NCI-H146 (cell line): Measurements from ENCODE around the gene OR11H12.
"Not testable (repeated sequence)": the region's sequence is repeated elsewhere in the genome, so short reads cannot be mapped to it uniquely, and the experiment has no call there.

Source experiments
- DNase-seq: peaks from one replicate; lab custom pipeline; 2025; lab: John Stamatoyannopoulos, UW

OR11H12 gene, protein sequence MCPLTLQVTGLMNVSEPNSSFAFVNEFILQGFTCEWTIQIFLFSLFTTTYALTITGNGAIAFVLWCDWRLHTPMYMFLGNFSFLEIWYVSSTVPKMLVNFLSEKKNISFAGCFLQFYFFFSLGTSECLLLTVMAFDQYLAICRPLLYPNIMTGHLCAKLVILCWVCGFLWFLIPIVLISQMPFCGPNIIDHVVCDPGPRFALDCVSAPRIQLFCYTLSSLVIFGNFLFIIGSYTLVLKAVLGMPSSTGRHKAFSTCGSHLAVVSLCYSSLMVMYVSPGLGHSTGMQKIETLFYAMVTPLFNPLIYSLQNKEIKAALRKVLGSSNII

DNA sequence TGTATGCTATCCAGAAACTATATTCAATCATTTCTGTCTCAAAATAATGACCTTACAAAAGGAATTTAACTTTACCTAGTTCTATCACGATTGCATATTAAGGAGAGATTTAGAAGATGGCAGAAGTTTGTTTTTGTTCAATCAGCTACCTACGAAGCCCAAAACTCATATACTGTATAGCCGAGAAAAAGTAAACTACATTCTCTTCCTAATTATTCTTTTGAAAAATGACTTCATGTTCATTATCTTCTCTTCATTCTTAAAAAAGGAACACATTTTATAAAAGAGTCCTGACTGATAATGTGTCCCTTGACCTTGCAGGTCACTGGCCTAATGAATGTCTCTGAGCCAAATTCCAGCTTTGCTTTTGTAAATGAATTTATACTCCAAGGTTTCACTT, at the start of gene OR11H12:
TSS of gene OR11H12 (plus strand) at position 301 of the 400 bp plus-strand sequence. CDS start at position 301, 0 bp downstream.
- not testable (repeated sequence) for DNase-seq

DNA sequence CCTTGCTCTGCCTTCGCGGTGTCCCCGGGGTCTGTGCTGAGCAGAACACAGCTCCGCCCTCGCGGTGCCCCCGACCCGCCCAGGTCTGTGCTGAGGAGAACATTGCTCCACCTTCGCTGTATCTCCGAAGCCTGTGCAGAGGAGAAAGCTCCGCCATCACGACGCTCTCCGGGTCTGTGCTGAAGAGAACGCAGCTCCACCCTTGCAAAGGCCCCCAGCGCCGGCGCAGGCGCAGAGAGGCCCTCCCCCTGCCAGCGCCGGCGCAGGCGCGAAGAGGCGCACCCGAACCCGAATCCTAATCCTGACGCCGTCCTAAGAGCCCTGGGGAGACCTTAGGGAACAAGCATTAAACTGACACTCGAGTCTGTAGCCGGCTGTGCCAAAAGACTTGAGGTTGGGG, 18.0 kb upstream of the OR11H12 start:
- DNase-seq, result not testable (repeated sequence)

DNA sequence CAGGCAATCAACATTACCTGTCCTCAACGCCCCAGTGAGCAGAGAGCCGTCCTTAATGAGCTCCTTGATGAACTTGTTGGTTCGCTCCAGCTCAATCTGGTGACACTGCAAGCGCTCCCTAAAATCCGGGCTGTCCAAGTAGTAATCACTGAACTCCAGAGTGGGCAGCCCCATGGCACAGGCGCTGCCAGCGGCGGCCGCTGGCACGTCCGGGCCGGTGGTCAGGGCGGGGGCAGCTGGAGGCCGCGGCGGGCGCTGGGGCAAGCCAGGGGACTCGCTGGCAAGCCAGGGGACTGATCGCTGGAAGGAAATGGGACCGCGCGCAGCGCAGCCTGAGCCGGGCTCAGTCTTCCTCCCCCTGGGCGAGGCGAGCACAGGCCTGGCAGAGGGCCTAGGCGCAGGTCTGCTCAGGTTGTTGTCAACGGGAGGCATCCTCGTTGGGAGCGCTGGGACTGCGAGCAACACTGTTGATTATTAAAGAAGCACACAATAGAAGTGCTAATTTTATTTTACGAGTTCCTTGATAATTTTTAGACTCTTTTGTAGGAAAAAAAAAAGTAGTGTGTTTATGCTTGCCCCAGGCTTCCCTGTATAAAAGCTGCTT, 25.8 kb downstream of the OR11H12 start:
- not testable (repeated sequence) for DNase-seq

DNA sequence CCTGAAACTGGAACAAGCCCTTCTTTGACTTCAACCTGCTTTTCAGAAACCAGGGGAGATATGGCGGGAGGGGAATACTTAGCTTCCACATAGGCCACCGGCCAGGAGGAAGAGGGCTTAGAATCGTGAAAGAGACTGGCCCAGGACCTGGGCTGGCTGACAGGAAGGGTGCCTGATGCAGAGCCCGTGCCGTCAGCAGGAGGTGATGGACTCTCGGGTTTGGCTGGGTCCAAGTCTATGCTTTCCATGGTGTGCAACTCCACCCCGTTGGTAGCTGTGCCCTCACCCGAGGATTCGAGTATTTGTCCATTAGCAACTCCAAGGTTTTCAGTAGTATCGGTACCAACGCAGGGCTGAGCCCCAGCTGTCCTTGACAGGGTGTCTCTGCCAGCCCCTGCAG, 35.1 kb downstream of the OR11H12 start:
- not testable (repeated sequence) for DNase-seq

DNA sequence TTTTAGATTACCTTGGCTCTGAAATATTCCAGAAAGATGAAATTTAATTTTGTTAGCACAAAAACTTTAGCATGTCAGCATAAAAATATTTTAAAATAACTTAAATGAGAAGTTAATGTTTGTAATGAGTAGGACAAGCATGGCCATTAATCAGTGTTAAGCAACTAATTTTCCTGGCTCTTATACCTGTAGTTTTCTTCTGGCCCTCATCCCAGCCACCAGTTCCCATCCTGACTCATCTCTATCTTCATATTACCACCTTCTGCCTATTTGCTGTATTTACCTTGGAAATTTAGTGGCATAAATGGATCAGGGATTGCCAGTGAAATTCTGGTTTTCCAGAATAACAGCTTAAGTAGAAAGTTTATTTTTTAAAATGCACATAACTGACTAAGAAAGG, 37.1 kb downstream of the OR11H12 start:
- not testable (repeated sequence) for DNase-seq

DNA sequence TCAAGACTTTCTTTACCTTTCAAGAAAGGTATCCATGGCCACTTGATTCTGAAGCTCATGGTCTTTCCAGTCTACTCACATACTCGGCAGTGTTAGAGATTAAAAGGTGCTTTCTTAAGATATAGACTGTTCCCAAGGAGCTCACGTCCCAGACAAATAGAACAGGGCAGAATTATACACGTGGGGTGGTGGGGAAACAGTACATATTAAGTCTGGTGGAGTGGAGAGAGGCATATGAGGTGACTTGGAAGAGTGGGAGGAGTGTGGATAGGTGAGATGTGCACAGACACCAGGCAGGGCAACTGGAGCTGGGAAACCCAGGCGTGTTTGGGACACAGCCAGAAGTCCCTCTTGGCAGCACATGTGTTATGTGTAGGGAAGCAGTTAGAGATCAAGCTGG, 37.9 kb downstream of the OR11H12 start:
- not testable (repeated sequence) for DNase-seq

DNA sequence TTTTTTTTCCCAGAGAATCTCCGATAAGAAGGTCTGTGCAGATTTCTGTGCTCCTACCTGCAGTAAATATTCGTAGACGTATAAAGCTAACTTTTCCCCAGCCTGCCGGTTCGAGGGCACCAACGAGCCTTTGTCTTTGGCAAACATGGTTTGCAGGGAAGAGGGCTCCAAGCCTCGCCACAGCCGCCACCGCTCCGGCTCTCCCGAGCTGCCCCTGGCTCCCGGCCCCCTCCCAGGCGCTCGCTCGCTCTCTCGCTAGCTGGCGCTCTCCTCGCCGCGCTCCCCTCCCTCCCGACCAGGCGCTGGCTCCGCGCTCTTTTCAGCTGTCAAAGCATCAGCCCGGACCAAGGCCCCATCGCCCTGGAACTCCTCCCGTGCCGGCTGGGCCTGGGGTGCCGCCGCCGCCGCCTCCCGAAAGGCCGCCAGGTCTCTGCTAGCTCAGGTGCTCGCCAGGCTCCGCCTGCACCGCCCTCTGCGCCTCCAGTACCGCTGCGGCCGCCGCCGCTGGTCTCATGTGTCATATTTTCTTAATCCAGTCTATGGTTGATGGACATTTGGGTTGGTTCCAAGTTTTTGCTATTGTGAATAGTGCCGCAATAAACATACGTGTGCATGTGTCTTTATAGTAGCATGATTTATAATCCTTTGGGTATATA, 45.3 kb downstream of the OR11H12 start:
- not testable (repeated sequence) for DNase-seq
